Caco-2 (cell line): ENCODE data around the gene IGFBP1. TPM values are rescaled to one million over a fixed set of nuclear protein-coding genes. Genes with fewer than 3 reads are reported as not detected.
"Not testable (repeated sequence)": the region's sequence is repeated elsewhere in the genome, so short reads cannot be mapped to it uniquely, and the experiment has no call there.

Source experiments
- BruUV-seq: library from RNA; stranded (reverse); fragments of 400-500 nt; replicated peaks from 2 replicates; lab custom pipeline; 2021; lab: Mats Ljungman, UMichigan
- CTCF ChIA-PET: fragments of 300-600 bp; sonication (Branson Sonifier 250); formaldehyde crosslinking; loops from one replicate; lab custom pipeline; 2022; ENCODE audit warnings: antibody characterized with exemption; lab: Charles Lee
- POLR2A ChIA-PET: fragments of 300-600 bp; sonication (Branson Sonifier 250); formaldehyde crosslinking; loops from one replicate; lab custom pipeline; 2022; ENCODE audit warnings: antibody characterized with exemption; lab: Charles Lee
- DNase-seq, 2 experiments: peaks; one replicate each; pipeline versions ENCODE4 v3.0.0 to v3.0.0-alpha.2; 2020 to 2022
- H3K27me3 ChIP-seq: replicated peaks from 2 replicates; pipeline ENCODE4 v1.6.0; 2011; ENCODE audit warnings: low read length; ENCODE audit not compliant: control insufficient read depth, insufficient read depth
- H3K36me3 ChIP-seq: 2 replicates; pipeline ENCODE4 v1.5.1; 2011; ENCODE audit warnings: low read length; ENCODE audit not compliant: control insufficient read depth, insufficient read depth
- H3K4me1 ChIP-seq: fragments of 250-450 bp; sonication (Bioruptor Pico); 2 replicates; pipeline ENCODE4 v1.5.1; 2020; ENCODE audit warnings: mild to moderate bottlenecking
- H3K4me3 ChIP-seq: 2 replicates; pipeline ENCODE4 v1.5.1; 2011; ENCODE audit warnings: low read depth, mild to moderate bottlenecking, control low read depth, low read length
- H3K9me3 ChIP-seq: fragments of 250-450 bp; sonication (Bioruptor Pico); 2 replicates; pipeline ENCODE4 v1.5.1; 2020; ENCODE audit warnings: mild to moderate bottlenecking, moderate library complexity
- H3K27ac Mint-ChIP-seq: one replicate; pipeline ENCODE4 v1.8.0; 2022; ENCODE audit warnings: mixed read lengths; ENCODE audit not compliant: unreplicated experiment
- H3K27me3 Mint-ChIP-seq: one replicate; pipeline ENCODE4 v1.8.0; 2022; ENCODE audit warnings: mixed read lengths; ENCODE audit not compliant: insufficient read depth, unreplicated experiment
- H3K36me3 Mint-ChIP-seq: one replicate; pipeline ENCODE4 v1.8.0; 2022; ENCODE audit warnings: mild to moderate bottlenecking, mixed read lengths; ENCODE audit not compliant: insufficient read depth, unreplicated experiment
- H3K4me1 Mint-ChIP-seq: one replicate; pipeline ENCODE4 v1.8.0; 2022; ENCODE audit warnings: low read depth, mixed read lengths; ENCODE audit not compliant: unreplicated experiment
- H3K4me3 Mint-ChIP-seq: one replicate; pipeline ENCODE4 v1.8.0; 2022; ENCODE audit warnings: mild to moderate bottlenecking, moderate library complexity, mixed read lengths; ENCODE audit not compliant: unreplicated experiment
- H3K9me3 Mint-ChIP-seq: one replicate; pipeline ENCODE4 v1.8.0; 2022; ENCODE audit warnings: mixed read lengths; ENCODE audit not compliant: unreplicated experiment
- intact Hi-C: fragments of 100-400 bp; cut with micrococcal nuclease; formaldehyde crosslinking; loops from one replicate; pipeline ENCODE4 v1.10.0; 2022; ENCODE audit not compliant: unreplicated experiment
- total RNA-seq: library from RNA; stranded (reverse); gene quantifications from 2 replicates; pipeline ENCODE4 v1.2.3, GENCODE V29; 2022
- TF ChIP-seq, protein P1 (sequence below), 2 experiments: fragments of 200-600 bp in 1 of 2; IDR thresholded peaks; 1 replicate in 1 of 2; 2 replicates in 1 of 2; pipeline versions ENCODE4 v1.5.1 to v1.8.0; 2011 to 2022; ENCODE audit warnings: antibody characterized with exemption in 1 of 2, control low read depth in 1 of 2, inconsistent platforms in 1 of 2, low read depth in 1 of 2, low read length in 1 of 2, mild to moderate bottlenecking in 1 of 2, moderate library complexity in 1 of 2; ENCODE audit not compliant: insufficient read depth in 1 of 2, severe bottlenecking in 1 of 2, unreplicated experiment in 1 of 2

Gene IGFBP1
- total RNA-seq, 1 experiment from 2014 or later, result not detected

DNA sequence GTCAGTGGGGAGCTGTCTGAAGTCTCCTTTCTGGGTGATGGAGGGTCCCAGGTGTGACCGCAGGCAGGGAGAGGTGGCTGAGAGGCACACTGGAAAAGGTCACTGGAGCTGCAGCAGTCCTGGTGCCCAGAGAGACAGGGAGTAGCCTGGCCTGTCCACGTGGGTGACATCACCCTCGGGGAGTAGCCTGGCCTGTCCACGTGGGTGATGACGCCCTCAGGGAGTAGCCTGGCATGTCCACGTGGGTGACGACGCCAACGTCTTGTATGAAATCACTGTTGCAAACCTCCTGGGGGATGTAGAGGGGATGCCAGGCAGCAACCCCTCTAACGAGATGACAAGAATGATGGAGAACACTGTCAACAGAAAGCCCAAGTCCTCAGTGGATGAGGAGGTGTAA lies 35.3 kb upstream of the IGFBP1 start:
- CTCF ChIA-PET, result interaction anchor here (0.6 kb wide), 1 partner anchor 592 kb away, joined by 3 read pairs; no protein-coding TSS in a partner anchor
- H3K27me3 Mint-ChIP-seq, BruUV-seq, H3K36me3 ChIP-seq, H3K9me3 Mint-ChIP-seq, DNase-seq, H3K4me1 ChIP-seq, H3K36me3 Mint-ChIP-seq, H3K27me3 ChIP-seq, H3K27ac Mint-ChIP-seq, POLR2A ChIA-PET, H3K9me3 ChIP-seq, H3K4me3 ChIP-seq, H3K4me3 Mint-ChIP-seq, H3K4me1 Mint-ChIP-seq: not testable (repeated sequence)
- intact Hi-C loops, result loop anchor here (10.0 kb wide), 1 partner anchor 258 kb away; no protein-coding TSS in a partner anchor

GRCh38 chr7:45853491-45853890 lies 34.8 kb upstream of the IGFBP1 start:
- H3K9me3 ChIP-seq, H3K9me3 Mint-ChIP-seq, H3K4me1 ChIP-seq, H3K4me1 Mint-ChIP-seq, DNase-seq, POLR2A ChIA-PET, BruUV-seq, H3K27me3 Mint-ChIP-seq, H3K4me3 ChIP-seq, H3K27me3 ChIP-seq, H3K36me3 Mint-ChIP-seq, H3K36me3 ChIP-seq, H3K27ac Mint-ChIP-seq, H3K4me3 Mint-ChIP-seq: not testable (repeated sequence)
- intact Hi-C loops, result loop anchor here (10.0 kb wide), 1 partner anchor 259 kb away; no protein-coding TSS in a partner anchor
- CTCF ChIA-PET, result interaction anchor here (0.7 to 1.4 kb wide), 2 partner anchors 95 to 190 kb away, joined by 3 to 11 read pairs; no protein-coding TSS in a partner anchor

DNA sequence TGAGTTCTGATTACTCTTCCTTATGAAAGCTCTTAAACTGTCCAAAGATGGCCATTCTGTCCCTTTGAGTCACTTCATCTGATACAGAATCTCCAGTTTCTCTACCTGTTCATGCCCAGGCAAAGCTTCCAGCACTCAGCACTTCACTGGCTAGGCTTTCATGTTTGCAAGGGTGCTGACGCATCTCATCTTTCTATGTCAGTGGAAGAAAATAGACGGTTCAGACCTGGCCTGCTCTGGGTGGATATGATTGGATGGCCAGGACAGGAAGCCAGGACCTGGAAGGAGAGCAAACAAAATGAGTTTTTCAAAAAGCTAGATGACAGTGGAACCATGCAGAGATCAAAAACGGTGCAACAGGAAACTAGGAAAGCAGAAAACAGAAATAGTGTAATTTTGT lies 32.6 kb upstream of the IGFBP1 start:
- H3K4me3 Mint-ChIP-seq, H3K4me1 Mint-ChIP-seq, H3K4me3 ChIP-seq, H3K27ac Mint-ChIP-seq, POLR2A ChIA-PET, H3K9me3 Mint-ChIP-seq, H3K36me3 Mint-ChIP-seq, H3K36me3 ChIP-seq, H3K27me3 ChIP-seq, H3K4me1 ChIP-seq, DNase-seq, BruUV-seq, H3K9me3 ChIP-seq: not testable (repeated sequence)
- CTCF ChIA-PET, result interaction anchor here (0.8 kb wide), 1 partner anchor 192 kb away, joined by 3 read pairs; no protein-coding TSS in a partner anchor
- intact Hi-C loops, result loop anchor here (10.0 kb wide), 1 partner anchor 261 kb away; no protein-coding TSS in a partner anchor
- peaks cover 16% of the 10 kb centered on the region for H3K27me3 Mint-ChIP-seq

DNA sequence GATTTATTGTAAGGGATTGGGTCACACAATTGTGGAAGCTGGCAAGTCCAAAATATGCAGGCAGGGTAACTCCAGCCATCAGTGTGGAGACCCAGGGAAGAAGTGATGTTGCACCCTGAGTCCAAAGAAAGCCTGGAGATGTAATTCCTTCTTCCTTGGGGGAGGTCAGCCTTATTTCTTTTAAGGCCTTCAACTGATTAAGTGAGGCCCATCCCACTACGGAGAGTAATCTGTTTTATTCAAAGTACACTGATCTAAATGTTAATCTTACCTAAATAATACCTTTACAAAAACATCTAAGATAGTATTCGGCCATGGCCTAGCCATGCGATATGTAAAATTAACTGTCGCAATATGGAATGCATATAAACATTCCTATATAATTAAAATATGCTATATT lies 31.4 kb upstream of the IGFBP1 start:
- H3K27me3 ChIP-seq, H3K9me3 Mint-ChIP-seq, H3K27ac Mint-ChIP-seq, H3K4me3 Mint-ChIP-seq, H3K9me3 ChIP-seq, H3K4me3 ChIP-seq, H3K36me3 Mint-ChIP-seq, BruUV-seq, POLR2A ChIA-PET, H3K4me1 ChIP-seq, H3K4me1 Mint-ChIP-seq, DNase-seq, H3K36me3 ChIP-seq, CTCF ChIA-PET: not testable (repeated sequence)
- intact Hi-C loops, result loop anchor here (10.0 kb wide), 1 partner anchor 262 kb away; no protein-coding TSS in a partner anchor
- peaks cover 16% of the 10 kb centered on the region for H3K27me3 Mint-ChIP-seq

- Mint-ChIP-seq H3K27ac (no peak overlapping the region), H3K4me1 (no peaks in the 10 kb centered on the region), H3K4me3 (no peak overlapping the region), H3K9me3 (no peaks in the 10 kb centered on the region), H3K36me3 (no peaks in the 10 kb centered on the region), H3K27me3 (peaks cover 18% of the 10 kb centered on the region)
- TF ChIP-seq, protein P1, sequence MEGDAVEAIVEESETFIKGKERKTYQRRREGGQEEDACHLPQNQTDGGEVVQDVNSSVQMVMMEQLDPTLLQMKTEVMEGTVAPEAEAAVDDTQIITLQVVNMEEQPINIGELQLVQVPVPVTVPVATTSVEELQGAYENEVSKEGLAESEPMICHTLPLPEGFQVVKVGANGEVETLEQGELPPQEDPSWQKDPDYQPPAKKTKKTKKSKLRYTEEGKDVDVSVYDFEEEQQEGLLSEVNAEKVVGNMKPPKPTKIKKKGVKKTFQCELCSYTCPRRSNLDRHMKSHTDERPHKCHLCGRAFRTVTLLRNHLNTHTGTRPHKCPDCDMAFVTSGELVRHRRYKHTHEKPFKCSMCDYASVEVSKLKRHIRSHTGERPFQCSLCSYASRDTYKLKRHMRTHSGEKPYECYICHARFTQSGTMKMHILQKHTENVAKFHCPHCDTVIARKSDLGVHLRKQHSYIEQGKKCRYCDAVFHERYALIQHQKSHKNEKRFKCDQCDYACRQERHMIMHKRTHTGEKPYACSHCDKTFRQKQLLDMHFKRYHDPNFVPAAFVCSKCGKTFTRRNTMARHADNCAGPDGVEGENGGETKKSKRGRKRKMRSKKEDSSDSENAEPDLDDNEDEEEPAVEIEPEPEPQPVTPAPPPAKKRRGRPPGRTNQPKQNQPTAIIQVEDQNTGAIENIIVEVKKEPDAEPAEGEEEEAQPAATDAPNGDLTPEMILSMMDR (IDR thresholded peaks at IDR 0.05; ENCODE audit: insufficient read depth in 1 of 2, low read depth in 1 of 2, low read length in 1 of 2, severe bottlenecking in 1 of 2, unreplicated experiment in 1 of 2), result peak in 1 of 2 experiments; percentile 34
- DNase-seq, result peak in 1 of 2 experiments; percentile 24
- intact Hi-C loops, result no loop called here
- Histone ChIP-seq H3K4me3 (no peak overlapping the region), H3K27me3 (no peaks in the 10 kb centered on the region; the same call in none of the 2 replicates), H3K36me3 (no peaks in the 10 kb centered on the region), H3K4me1 (no peaks in the 10 kb centered on the region), H3K9me3 (no peaks in the 10 kb centered on the region)
- ChIA-PET CTCF (no interaction called here), POLR2A (no interaction called here)
- no TSS peak for BruUV-seq
Measured at GRCh38 chr7:45863715-45864114, 24.6 kb upstream of the IGFBP1 start.
